Cardiac septum (tissue), 1 donor: ENCODE results near the gene POT1. TPM values are rescaled to one million over a fixed set of nuclear protein-coding genes. Genes with fewer than 3 reads are reported as not detected.

Experiments
- DNase-seq: peaks from one replicate; pipeline ENCODE4 v3.0.0-alpha.2; 2020; ENCODE audit warnings: low spot score
- intact Hi-C: fragments of 100-400 bp; cut with DNase I; formaldehyde crosslinking; loops from one replicate; pipeline ENCODE4 v1.14.0; 2022
- total RNA-seq: library from RNA; stranded (reverse); fragmentation: NEBNext Ultra II Directional; extraction: Animal tissue kit (Norgen Biotek cat#: 25700); gene quantifications from one replicate; pipeline ENCODE4 v1.2.1, GENCODE V29; 2021
- donor health status: DM: no; HTN: no; CAD: no.

The POT1 gene
- total RNA-seq, 1 donor from 2014 or later = 14.6 TPM

DNA sequence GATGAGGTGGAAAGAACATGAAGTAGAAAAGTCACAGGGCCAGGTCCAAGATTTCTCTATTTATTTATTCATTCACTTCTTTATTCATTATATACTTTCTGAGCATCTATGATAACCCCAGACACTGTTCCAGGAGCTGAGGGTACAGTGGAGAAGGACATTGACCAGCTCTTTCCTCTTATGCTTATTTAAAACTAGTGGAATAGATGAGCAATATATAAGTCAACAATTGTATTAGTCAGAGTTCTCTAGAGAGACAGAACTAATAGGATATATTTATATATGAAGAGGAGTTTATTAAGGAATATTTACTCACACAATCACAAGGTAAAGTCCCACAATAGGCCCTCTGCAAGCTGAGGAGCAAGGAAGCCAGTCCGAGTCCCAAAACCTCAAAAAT is 149.0 kb downstream of the POT1 start:
- intact Hi-C loops = loop anchor here (5.0 kb wide), 1 partner anchor 618 kb away; no protein-coding TSS in a partner anchor

GRCh38 chr7:124780056-124780455 is 149.6 kb downstream of the POT1 start:
- DNase-seq = no peak
- intact Hi-C loops = loop anchor here (5.0 kb wide), 1 partner anchor 618 kb away; no protein-coding TSS in a partner anchor

More for the DNA sequence above, 149.0 kb downstream of the POT1 start:
- DNase-seq = no peak

- intact Hi-C loops = loop anchor here (5.0 kb wide), 1 partner anchor 617 kb away; no protein-coding TSS in a partner anchor
- no peak for DNase-seq
Observed at GRCh38 chr7:124779620-124780019, 150.0 kb downstream of the POT1 start.

GRCh38 chr7:124779194-124779593 is 150.4 kb downstream of the POT1 start:
- intact Hi-C loops = no loop called here
- no peak for DNase-seq

DNA sequence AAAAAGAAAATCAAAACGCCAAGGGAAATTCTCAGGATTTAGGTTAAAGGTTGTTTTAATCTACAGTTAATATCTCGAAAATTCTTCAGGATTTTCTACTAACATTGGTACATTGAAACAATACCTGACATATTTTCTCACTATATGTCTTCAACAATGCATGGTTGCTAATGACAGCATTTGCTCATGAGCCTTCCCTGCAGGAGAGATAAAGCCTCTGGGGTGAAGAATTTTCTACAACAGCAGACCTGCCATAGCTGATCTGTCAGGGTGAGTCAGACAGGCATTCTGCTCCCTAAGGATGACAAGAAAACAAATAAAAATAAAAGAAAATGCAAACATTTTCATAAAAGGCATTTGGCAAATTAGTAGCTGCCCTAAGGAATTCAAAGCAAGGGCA is 152.4 kb downstream of the POT1 start:
- intact Hi-C loops = no loop called here
- no peak for DNase-seq

- DNase-seq = no peak
- intact Hi-C loops = no loop called here
Observed at GRCh38 chr7:124776153-124776552, 153.5 kb downstream of the POT1 start.

- intact Hi-C loops = no loop called here
Observed at GRCh38 chr7:124775422-124775821, 154.2 kb downstream of the POT1 start.

GRCh38 chr7:124773938-124774337 is 155.7 kb downstream of the POT1 start:
- no peak for DNase-seq
- intact Hi-C loops = no loop called here

More at GRCh38 chr7:124775422-124775821, 154.2 kb downstream of the POT1 start:
- DNase-seq = no peak

GRCh38 chr7:124773339-124773738 is 156.3 kb downstream of the POT1 start:
- intact Hi-C loops = no loop called here

More at GRCh38 chr7:124773339-124773738, 156.3 kb downstream of the POT1 start:
- no peak for DNase-seq

Other genes with a start within 250 kb of the POT1 start
- 0.13 TPM for gene GPR37, start 164.0 kb downstream of the POT1 start, total RNA-seq